K562 (cell line): ENCODE measurements around the gene P2RY11. TPM values are rescaled to one million over a fixed set of nuclear protein-coding genes. Genes with fewer than 3 reads are reported as not detected.

Source experiments
- ATF4 ChIP-seq: fragments of 450-650 bp; formaldehyde crosslinking; IDR thresholded peaks from 2 replicates; pipeline ENCODE4 v1.4.0; 2022; ENCODE audit warnings: mild to moderate bottlenecking, moderate library complexity
- ELF2 ChIP-seq: fragments of 250-450 bp; sonication (Bioruptor Pico); IDR thresholded peaks from 2 replicates; pipeline ENCODE4 v1.5.0; 2021; ENCODE audit warnings: mild to moderate bottlenecking
- FOS ChIP-seq: IDR thresholded peaks from 3 replicates; pipeline ENCODE4 v1.6.1; 2011; ENCODE audit not compliant: insufficient read length; ENCODE audit errors: extremely low read depth
- NFE2L1 ChIP-seq: fragments of 450-650 bp; IDR thresholded peaks from 2 replicates; pipeline ENCODE4 v1.6.1; 2016; ENCODE audit warnings: missing genetic modification characterization, low read depth, mild to moderate bottlenecking, missing compliant biosample characterization, moderate library complexity, borderline replicate concordance
- NONO ChIP-seq, 2 experiments: fragments of 200-400 bp in 1 of 2; fragments of 450-650 bp in 1 of 2; formaldehyde crosslinking in 1 of 2; IDR thresholded peaks; 2 replicates each; pipeline ENCODE4 v1.6.1; 2017; ENCODE audit warnings: low read depth in 2 of 2, mild to moderate bottlenecking in 2 of 2, moderate library complexity in 2 of 2, low read length in 1 of 2
- NR3C1 ChIP-seq: sonication (generic); formaldehyde crosslinking; IDR thresholded peaks from 2 replicates; pipeline ENCODE4 v1.8.1; 2022; ENCODE audit warnings: missing genetic modification reagents
- PHB2 ChIP-seq: fragments of 450-650 bp; IDR thresholded peaks from 2 replicates; pipeline ENCODE4 v1.6.1; 2017; ENCODE audit warnings: low read depth
- PTTG1 ChIP-seq: fragments of 450-650 bp; IDR thresholded peaks from 2 replicates; pipeline ENCODE4 v1.6.1; 2016; ENCODE audit warnings: low read depth, mild to moderate bottlenecking, missing genetic modification characterization, missing compliant biosample characterization
- RBM14 ChIP-seq: fragments of 200-400 bp; formaldehyde crosslinking; IDR thresholded peaks from 2 replicates; pipeline ENCODE4 v1.6.1; 2018; ENCODE audit warnings: low read depth, mild to moderate bottlenecking, low read length, moderate library complexity, borderline replicate concordance; ENCODE audit not compliant: insufficient read depth
- RHOXF2B ChIP-seq: fragments of 250-450 bp; sonication (Bioruptor Pico); conservative IDR thresholded peaks from 2 replicates; pipeline ENCODE4 v1.5.1; 2021
- SREBF1 ChIP-seq: fragments of 150-350 bp; IDR thresholded peaks from 2 replicates; pipeline ENCODE4 v1.6.1; 2014; ENCODE audit warnings: antibody characterized with exemption, low read depth, low read length, borderline replicate concordance
- TRIM25 ChIP-seq: fragments of 450-650 bp; IDR thresholded peaks from 2 replicates; pipeline ENCODE4 v1.7.0; 2016; ENCODE audit warnings: borderline replicate concordance
- USF1 ChIP-seq: sonication (generic); formaldehyde crosslinking; IDR thresholded peaks from 2 replicates; pipeline ENCODE4 v1.9.0; 2022; ENCODE audit warnings: mild to moderate bottlenecking, missing genetic modification reagents
- ZKSCAN3 ChIP-seq: fragments of 250-450 bp; sonication (Bioruptor Pico); IDR thresholded peaks from 2 replicates; pipeline ENCODE4 v1.4.0; 2020
- ZNF121 ChIP-seq: sonication (generic); formaldehyde crosslinking; conservative IDR thresholded peaks from 2 replicates; pipeline ENCODE4 v1.8.0; 2022; ENCODE audit warnings: missing genetic modification reagents
- ZNF766 ChIP-seq: fragments of 200-800 bp; sonication (Bioruptor generic); conservative IDR thresholded peaks from 2 replicates; pipeline ENCODE4 v1.6.1; 2016; ENCODE audit warnings: missing genetic modification characterization, missing compliant biosample characterization
- polyA plus RNA-seq, 8 experiments: library from polyadenylated mRNA; depleted of rRNA in 4 of 8; stranded (reverse) in 5 of 8; unstranded in 3 of 8; fragments of >200 nt; fragmentation: Nextera tagmentation in 2 of 8; fragmentation: Illumina TruSeq in 1 of 8; extraction: Ambion mirVana in 2 of 8; extraction: Trizol in 1 of 8; gene quantifications; 2 replicates each; pipeline versions ENCODE4 v1.2.1 to v1.2.3, GENCODE V29; 2011 to 2014; ENCODE audit warnings: inconsistent platforms in 1 of 8, missing spikeins in 1 of 8
- total RNA-seq, 7 experiments: library from RNA; depleted of rRNA in 6 of 7; stranded (reverse); fragments of >200 nt in 6 of 7; fragmentation: Illumina TruSeq in 2 of 7; extraction: Trizol in 2 of 7; gene quantifications; 2 replicates each; pipeline versions ENCODE4 v1.2.1 to v1.2.3, GENCODE V29; 2011 to 2021; ENCODE audit warnings: low replicate concordance in 1 of 7
- TF ChIP-seq, protein P1 (sequence below): fragments of 250-450 bp; sonication (Bioruptor Pico); IDR thresholded peaks from 2 replicates; pipeline ENCODE4 v1.4.0; 2020

Gene P2RY11
- total and polyA plus RNA-seq, 9 of the 15 experiments (the other 6 are each of a cell fraction or from before 2014, with no cell fraction given), result 0.03 to 10.1 (median 1.5) TPM

GRCh38 chr19:10085641-10086590 lies 25.6 kb upstream of the P2RY11 start, which contains the start of gene SHFL (continued):
- no peak for TF ChIP-seq ATF4 (CRISPR knock-in tag)
- no peak for TF ChIP-seq TRIM25
- no peak for TF ChIP-seq RHOXF2B (CRISPR knock-in tag)
- no peak for TF ChIP-seq NFE2L1 (tag)
- TF ChIP-seq ZNF121, result peak; percentile 69
- no peak for TF ChIP-seq ELF2 (CRISPR knock-in tag)
- no peak for TF ChIP-seq ZKSCAN3 (CRISPR knock-in tag)
- no peak for TF ChIP-seq PTTG1 (tag)
- TF ChIP-seq PHB2, result no peak
- TF ChIP-seq ZNF766 (CRISPR knock-in tag), result no peak
- peak; percentile 56 for TF ChIP-seq USF1 (CRISPR knock-in tag)
- TF ChIP-seq SREBF1, result no peak
- no peak for TF ChIP-seq NR3C1 (CRISPR knock-in tag)
- 0 out of 2 replicates have a peak, but pooled peaks have one; percentile 30 for TF ChIP-seq RBM14
- TF ChIP-seq FOS, result no peak
- no peak; a peak in 1 of 4 replicates for TF ChIP-seq NONO (IDR thresholded peaks at IDR 0.05; ENCODE audit: low read depth in 2 of 2, low read length in 1 of 2)
- TF ChIP-seq, protein P1, sequence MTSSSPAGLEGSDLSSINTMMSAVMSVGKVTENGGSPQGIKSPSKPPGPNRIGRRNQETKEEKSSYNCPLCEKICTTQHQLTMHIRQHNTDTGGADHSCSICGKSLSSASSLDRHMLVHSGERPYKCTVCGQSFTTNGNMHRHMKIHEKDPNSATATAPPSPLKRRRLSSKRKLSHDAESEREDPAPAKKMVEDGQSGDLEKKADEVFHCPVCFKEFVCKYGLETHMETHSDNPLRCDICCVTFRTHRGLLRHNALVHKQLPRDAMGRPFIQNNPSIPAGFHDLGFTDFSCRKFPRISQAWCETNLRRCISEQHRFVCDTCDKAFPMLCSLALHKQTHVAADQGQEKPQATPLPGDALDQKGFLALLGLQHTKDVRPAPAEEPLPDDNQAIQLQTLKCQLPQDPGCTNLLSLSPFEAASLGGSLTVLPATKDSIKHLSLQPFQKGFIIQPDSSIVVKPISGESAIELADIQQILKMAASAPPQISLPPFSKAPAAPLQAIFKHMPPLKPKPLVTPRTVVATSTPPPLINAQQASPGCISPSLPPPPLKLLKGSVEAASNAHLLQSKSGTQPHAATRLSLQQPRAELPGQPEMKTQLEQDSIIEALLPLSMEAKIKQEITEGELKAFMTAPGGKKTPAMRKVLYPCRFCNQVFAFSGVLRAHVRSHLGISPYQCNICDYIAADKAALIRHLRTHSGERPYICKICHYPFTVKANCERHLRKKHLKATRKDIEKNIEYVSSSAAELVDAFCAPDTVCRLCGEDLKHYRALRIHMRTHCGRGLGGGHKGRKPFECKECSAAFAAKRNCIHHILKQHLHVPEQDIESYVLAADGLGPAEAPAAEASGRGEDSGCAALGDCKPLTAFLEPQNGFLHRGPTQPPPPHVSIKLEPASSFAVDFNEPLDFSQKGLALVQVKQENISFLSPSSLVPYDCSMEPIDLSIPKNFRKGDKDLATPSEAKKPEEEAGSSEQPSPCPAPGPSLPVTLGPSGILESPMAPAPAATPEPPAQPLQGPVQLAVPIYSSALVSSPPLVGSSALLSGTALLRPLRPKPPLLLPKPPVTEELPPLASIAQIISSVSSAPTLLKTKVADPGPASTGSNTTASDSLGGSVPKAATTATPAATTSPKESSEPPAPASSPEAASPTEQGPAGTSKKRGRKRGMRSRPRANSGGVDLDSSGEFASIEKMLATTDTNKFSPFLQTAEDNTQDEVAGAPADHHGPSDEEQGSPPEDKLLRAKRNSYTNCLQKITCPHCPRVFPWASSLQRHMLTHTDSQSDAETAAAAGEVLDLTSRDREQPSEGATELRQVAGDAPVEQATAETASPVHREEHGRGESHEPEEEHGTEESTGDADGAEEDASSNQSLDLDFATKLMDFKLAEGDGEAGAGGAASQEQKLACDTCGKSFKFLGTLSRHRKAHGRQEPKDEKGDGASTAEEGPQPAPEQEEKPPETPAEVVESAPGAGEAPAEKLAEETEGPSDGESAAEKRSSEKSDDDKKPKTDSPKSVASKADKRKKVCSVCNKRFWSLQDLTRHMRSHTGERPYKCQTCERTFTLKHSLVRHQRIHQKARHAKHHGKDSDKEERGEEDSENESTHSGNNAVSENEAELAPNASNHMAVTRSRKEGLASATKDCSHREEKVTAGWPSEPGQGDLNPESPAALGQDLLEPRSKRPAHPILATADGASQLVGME (CRISPR knock-in tag), result 0 out of 2 replicates have a peak, but pooled peaks have one; percentile 1
